ENCODE results near the gene KIF23.
"Not testable (repeated sequence)": the region's sequence is repeated elsewhere in the genome, so short reads cannot be mapped to it uniquely, and the experiment has no call there.

KIF23 gene

DNA sequence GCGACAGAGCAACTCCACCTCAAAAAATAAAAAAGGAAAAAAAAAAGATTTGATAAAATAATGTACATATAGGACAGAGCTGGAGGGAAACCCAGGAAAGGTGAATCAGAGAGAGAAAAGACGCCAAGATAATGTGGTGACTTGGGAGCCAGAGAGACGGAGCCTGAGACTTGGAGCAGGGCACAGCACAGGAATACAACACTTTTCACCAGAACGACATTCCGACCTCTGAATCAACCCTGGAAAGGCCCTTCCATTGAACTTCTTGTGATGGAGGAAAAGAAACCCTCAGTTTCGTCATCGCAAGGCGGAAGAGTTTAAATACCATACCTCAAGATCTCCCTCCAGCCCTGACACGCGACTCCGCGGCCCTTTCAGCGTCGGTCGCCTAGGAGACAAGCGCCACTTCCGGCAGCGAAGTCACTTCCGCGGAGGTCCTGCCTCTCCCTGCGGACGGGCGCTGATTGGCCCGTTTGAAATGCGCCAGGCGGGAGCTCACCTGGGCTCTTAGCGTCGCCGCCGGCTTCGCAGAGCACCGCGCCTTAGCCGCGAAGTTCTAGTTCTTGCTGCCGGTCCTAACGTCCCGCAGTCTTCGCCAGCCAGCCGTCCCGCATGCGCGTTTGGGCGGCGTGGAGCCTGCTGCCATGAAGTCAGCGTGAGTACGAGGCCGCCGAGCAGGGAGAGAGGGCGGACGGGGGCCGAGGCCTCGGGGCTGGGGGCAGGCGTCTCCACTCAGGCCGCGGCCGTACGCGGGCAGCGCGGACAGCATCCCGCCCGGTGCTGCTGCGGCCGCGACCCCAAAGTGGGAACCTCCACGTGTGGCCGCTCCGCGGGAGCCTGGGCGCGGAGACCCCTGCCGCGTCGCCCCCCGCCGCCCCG is at the start of gene KIF23:
Gene KIF23, plus strand, starts transcription at position 528 of the 879 bp plus-strand sequence. Its CDS starts 117 bp downstream, at position 645.
- peak within 1 kb of the TSS; percentile 83 for H3K4me3 ChIP-seq (ENCODE audit: low read length)
- TF ChIP-seq ZNF274 (IDR thresholded peaks at IDR 0.05; ENCODE audit: low read depth, low read length), result no peak

DNA sequence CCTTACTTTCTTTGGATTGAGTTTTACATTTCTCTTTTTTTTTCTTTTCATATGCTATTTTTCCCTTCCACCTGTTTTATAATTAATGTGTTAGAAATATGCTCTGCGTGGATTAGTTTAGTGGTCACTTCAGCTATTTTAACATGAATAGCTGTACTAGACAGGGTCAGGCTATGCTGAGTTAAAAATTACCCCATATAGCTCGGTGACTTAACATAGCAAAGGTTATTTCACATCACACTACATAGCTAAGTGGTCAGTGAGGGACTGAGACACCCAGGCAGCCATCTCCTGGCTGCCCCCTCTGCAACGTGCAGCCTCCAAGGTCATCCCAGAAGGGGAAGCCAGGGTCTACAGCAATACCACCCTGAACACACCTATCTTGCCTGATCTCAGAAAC is 46.9 kb upstream of the KIF23 start:
- no peak overlapping the region for H3K4me3 ChIP-seq (ENCODE audit: low read length)
- TF ChIP-seq ZNF274 (IDR thresholded peaks at IDR 0.05; ENCODE audit: low read depth, low read length), result no peak

DNA sequence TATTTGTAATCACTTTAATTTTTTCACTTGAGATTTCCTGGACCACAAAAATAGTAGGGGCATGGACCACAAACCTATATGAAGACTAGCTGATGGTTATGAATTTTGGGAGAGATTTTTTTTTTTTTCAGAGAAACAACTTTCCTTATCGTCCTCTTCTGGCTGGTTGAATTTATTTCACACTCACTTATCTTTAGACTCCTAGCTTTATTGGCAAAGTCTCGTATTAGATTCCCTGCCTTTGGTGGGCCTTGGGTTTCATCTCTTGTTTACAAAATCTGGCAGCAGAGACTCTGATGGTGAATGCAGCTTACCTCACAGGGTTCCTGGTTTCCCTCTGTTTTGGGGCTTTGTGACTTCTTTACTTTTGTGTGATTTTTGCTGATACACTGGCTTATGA is 44.5 kb upstream of the KIF23 start:
- TF ChIP-seq ZNF274 (IDR thresholded peaks at IDR 0.05; ENCODE audit: low read depth, low read length), result no peak
- no peak overlapping the region for H3K4me3 ChIP-seq (ENCODE audit: low read length)

DNA sequence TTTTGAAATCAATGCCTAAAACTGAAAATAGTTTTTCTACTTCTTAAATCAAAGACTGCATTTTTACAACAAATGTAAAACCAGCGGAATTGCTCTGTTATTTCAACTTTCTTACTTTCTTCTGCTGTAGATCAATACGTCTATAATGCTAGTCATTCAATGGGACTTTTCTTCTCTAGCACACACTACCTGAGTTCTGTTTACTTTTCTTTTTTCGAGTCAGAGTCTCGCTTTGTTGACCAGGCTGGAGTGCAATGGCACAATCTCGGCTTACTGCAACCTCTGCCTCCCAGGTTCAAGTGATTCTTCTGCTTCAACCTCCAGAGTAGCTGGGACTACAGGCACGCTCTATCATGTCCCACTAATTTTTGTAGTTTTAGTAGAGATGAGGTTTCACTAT is 40.7 kb upstream of the KIF23 start:
- TF ChIP-seq ZNF274 (IDR thresholded peaks at IDR 0.05; ENCODE audit: low read depth, low read length), result no peak
- H3K4me3 ChIP-seq (ENCODE audit: low read length), result no peak overlapping the region

DNA sequence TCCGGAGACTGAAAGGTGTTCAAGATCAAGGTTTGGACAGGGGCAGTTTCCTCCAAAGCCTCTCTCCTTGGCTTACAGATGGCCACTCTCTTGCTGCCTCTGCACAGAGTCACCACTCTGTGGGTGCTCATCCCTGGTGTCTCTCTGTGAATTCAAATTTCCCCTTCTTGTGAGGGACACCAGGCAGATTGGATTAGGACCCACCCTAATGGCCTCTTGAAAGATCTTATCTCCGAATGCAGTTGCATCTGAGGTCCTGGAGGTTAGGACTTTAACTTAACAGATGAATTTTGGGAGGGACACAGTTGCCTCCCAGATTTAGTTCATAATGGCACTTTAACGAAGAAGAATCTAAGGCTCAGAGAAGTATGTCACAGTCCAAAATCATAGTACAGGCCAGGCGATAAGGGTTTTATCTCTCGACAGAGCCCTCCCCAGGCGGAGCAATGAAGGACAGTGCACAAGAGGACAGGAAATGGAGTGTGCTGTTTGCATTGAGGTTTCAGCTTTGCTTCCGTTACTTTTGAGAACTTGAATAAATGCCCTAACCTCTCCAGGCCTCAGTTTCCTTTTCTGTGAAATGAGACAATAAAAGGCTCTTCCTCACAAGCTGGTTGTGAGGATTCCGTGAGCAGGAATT is 38.9 kb upstream of the KIF23 start:
- no peak for TF ChIP-seq ZNF274 (IDR thresholded peaks at IDR 0.05; ENCODE audit: low read depth, low read length)

DNA sequence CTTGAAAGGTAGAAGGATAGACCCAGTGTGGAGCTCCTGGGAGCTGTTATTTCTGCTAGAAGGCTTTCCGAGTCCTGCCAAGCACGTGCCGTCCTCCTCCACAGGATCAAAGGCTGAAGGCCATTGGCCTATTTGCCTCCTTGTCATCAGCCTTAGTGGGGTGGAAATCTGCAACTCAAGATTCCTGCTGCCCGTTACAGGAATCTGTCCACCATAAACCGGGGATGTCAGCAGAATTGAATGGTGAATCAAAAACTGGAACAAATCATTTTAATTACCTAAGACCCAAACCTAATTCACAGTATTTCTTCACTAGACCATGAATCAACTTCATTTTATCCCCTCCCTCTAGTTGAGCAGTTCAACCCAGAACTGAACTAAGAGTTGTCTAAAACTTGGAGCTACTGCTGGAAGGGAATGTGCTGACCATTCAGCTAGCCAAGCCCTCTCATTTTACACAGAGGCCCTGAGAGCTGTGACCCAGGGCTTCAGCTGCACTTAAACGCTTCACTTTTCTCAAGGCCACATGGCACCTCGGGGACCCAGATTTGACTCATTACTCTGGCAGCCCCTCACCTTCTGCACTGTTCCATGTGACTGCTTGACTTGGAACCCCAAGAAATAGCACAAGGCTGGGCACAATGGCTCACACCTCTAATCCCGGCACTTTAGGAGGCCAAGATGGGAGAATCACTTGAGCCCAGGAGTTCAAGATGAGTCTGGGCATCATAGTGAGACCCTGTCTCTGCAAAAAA is 36.8 kb upstream of the KIF23 start:
- TF ChIP-seq ZNF274 (IDR thresholded peaks at IDR 0.05; ENCODE audit: low read depth, low read length), result no peak
- no peak overlapping the region for H3K4me3 ChIP-seq (ENCODE audit: low read length)

More for the DNA sequence above, 38.9 kb upstream of the KIF23 start:
- no peak overlapping the region for H3K4me3 ChIP-seq (ENCODE audit: low read length)

DNA sequence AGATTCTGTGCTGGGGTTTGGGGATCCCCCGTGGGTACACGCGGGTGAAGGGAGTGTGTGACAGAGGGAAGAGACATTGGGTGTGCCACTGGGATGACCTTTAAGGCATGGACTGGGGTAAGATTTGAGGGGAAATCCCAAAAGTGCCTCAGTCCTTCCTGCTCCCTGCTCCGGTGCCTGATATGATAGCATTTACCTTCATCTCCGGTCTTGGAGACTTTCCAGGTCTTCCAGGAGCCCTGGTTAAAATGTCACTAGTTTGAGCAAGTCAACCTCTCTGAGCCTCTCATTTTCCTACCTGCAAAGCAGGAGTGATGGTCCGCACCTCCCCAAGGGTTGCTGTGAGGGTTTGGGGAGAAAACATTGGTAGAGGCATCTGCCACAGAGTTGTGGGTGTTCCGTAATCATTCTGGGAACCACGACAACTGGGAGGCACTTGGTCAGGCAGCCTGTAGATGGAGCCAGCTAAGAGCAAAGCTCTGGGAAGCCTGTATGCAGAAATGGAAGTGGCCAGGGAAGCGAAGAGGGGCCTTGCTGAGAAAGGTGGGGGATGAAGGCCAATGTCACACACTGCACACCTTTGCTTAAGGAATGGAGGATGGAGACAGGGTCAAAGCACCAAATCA is 33.9 kb upstream of the KIF23 start:
- no peak for TF ChIP-seq ZNF274 (IDR thresholded peaks at IDR 0.05; ENCODE audit: low read depth, low read length)

DNA sequence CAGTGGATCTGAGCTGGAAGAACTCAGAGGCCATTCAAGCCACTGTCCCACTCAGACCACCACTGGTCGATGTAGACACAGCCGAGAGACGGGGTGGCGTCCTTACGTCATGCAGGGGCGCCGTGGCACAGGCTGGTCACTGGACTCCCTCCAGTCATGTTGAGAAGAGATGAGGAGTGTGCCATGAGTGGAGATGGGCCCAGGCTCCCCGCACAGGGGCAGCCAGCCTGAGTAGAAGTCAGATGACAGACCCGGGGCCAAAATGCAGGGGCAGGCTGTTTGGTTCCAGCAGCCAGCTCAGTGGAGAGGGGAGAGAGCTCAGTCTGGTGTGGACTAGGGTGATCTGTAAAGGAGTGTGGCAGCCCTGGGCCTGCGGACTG is 33.4 kb upstream of the KIF23 start:
- no peak overlapping the region for H3K4me3 ChIP-seq (ENCODE audit: low read length)
- no peak for TF ChIP-seq ZNF274 (IDR thresholded peaks at IDR 0.05; ENCODE audit: low read depth, low read length)

More for the DNA sequence above, 33.9 kb upstream of the KIF23 start:
- no peak overlapping the region for H3K4me3 ChIP-seq (ENCODE audit: low read length)

DNA sequence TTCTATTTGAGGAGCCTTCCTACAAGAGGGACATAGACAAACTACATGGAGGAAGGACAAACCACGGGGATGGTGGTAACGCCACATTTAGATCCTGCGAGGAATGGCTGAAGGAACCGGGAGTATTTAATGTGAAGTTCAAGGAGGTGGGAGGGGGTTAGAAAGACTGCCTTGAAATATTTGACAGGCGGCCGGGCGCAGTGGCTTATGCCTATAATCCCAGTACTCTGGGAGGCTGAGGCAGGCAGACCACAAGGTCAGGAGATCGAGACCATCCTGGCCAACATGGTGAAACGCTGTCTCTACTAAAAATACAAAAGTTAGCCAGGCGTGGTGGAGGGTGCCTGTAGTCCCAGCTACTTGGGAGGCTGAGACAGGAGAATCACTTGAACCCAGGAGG is 32.0 kb upstream of the KIF23 start:
- H3K4me3 ChIP-seq (ENCODE audit: low read length), result not testable (repeated sequence)

DNA sequence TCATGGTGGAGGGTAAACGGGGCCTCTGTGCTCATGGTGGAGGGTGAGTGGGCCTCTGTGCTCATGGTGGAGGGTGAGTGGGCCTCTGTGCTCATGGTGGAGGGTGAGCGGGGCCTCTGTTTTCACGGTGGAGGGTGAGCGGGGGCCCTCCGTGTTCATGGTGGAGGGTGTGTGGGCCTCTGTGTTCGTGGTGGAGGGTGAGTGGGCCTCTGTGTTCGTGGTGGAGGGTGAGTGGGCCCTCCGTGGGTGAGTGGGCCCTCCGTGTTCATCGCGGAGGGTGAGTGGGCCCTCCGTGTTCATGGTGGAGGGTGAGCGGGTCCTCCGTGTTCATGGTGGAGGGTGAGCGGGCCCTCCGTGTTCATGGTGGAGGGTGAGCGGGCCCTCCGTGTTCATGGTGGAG is 30.1 kb upstream of the KIF23 start:
- H3K4me3 ChIP-seq (ENCODE audit: low read length), result not testable (repeated sequence)

DNA sequence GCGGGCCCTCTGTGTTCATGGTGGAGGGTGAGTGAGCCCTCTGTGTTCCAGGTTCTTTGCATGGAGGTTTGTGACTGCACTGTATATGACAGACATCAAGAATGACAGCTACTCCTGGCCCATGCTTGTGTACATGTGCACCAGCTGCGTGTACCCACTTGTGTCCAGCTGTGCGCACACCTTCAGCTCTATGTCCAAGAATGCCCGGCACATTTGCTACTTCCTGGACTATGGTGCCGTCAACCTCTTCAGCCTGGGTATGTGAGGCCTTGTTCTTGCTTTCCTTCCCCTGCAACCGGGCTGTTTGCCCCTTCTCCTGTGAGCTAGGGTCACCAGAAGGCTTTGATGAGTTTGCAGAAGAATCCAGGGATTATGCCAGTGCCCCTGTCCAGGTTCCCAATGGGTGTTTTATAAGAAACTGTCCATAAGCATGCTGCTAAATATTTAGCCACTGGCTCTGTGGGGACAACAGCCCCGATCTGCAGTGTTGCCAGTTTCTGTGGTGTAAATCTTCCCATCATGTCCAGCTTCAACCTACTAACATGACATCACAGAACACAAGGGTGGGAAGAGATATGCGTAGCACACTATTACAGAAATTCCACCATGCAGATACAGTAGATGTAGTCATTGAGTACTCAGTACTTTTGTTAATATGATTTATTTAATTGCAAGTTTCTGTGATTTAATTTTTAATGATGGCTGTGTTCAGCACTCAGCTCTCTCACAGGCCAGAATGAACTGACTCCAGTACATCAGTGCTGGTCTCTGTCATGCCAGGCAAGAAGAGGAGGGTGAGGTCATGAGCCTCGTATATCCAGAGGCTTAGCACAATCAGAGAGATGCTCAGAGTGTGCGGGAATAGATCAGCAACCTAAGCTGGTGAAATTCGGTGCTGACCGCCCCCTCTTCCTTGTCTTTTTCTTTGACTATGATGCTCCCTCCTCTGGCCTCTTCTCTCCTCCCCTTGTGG is 29.2 kb upstream of the KIF23 start:
- no peak for TF ChIP-seq ZNF274 (IDR thresholded peaks at IDR 0.05; ENCODE audit: low read depth, low read length)
- H3K4me3 ChIP-seq (ENCODE audit: low read length), result no peak overlapping the region

DNA sequence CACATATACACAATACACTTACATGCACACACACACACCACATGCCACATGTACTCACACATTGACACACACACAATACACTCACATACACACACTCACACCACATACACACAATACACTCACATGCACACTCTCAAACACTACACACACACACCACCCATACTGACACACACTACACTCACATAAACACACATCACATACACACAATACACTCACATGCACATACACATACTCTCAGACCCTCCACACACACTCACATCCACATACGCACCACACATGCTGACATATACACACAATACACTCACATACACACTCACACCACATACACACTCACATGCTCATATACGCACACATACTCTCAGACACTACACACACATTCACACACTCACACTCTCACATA is 28.3 kb upstream of the KIF23 start:
- H3K4me3 ChIP-seq (ENCODE audit: low read length), result no peak overlapping the region

DNA sequence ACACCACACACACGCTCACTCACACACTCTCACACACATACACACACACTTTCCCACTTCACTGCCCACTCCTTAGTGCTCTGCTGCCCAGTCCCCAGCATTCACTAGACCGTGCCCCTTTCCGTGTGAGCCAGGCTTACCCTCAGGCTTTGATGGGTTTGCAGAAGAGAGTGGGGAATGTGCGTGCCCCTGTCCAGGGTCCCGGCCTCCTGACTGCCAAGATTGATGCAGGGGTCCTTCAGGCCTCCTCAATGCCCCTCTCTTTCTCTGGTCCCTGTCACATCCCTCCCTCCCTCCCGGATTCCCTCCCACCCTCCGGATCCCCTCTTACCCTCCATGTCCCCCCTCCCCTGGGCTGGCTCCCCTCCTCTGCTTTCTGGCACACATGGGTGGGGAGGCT is 27.9 kb upstream of the KIF23 start:
- TF ChIP-seq ZNF274 (IDR thresholded peaks at IDR 0.05; ENCODE audit: low read depth, low read length), result no peak
- no peak overlapping the region for H3K4me3 ChIP-seq (ENCODE audit: low read length)

More for the DNA sequence above, 28.3 kb upstream of the KIF23 start:
- TF ChIP-seq ZNF274 (IDR thresholded peaks at IDR 0.05; ENCODE audit: low read depth, low read length), result no peak
